Measurements from ENCODE around the gene FMNL3. TPM values are rescaled to one million over a fixed set of nuclear protein-coding genes. Genes with fewer than 3 reads are reported as not detected.

Gene FMNL3
- total RNA-seq, 1 experiment from 2014 or later = 5.6 TPM

DNA sequence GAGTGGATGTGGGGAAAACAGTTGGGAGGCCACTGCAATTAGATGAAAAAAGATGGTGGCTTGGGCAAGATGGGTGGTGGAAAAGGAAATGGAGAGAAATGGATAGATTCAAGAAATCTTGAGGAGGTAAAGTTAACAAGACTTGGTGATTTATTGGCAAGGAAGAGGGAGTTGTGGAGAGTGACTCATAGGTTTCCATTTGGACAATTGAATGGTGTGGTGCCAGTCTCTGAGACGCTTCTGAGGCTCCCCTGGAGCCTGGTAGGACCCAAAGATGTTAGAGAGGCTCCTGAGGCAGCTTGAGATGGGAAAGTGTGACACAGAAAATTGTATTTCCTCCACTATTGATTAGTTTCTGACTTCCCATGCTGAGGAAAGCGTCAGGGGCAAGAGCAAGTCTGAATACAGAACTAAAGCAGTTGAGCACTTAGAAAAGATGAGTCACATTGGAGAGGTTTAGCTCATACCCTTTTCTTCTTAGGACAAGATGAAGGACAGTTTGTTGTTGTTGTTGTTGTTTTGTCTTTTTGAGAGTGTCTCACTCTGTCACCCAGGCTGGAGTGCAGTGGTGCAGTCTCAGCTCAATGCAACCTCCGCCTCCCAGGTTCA is 79.3 kb downstream of the FMNL3 start:
- H3K27ac ChIP-seq = no peak overlapping the region
- TF ChIP-seq, protein P1, sequence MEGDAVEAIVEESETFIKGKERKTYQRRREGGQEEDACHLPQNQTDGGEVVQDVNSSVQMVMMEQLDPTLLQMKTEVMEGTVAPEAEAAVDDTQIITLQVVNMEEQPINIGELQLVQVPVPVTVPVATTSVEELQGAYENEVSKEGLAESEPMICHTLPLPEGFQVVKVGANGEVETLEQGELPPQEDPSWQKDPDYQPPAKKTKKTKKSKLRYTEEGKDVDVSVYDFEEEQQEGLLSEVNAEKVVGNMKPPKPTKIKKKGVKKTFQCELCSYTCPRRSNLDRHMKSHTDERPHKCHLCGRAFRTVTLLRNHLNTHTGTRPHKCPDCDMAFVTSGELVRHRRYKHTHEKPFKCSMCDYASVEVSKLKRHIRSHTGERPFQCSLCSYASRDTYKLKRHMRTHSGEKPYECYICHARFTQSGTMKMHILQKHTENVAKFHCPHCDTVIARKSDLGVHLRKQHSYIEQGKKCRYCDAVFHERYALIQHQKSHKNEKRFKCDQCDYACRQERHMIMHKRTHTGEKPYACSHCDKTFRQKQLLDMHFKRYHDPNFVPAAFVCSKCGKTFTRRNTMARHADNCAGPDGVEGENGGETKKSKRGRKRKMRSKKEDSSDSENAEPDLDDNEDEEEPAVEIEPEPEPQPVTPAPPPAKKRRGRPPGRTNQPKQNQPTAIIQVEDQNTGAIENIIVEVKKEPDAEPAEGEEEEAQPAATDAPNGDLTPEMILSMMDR (conservative IDR thresholded peaks at IDR 0.05) = no peak
- no peak for TF ChIP-seq EZH2 (IDR thresholded peaks at IDR 0.05; ENCODE audit: low read depth)
- H4K20me1 ChIP-seq (ENCODE audit: insufficient read depth) = no peaks in the 10 kb centered on the region
- no peaks in the 10 kb centered on the region for H3K36me3 ChIP-seq (ENCODE audit: low read depth)
- H3K4me2 ChIP-seq = no peak overlapping the region
- no peaks in the 10 kb centered on the region for H3K27me3 ChIP-seq (ENCODE audit: insufficient read depth, low read depth)
- no peaks in the 10 kb centered on the region for H3K79me2 ChIP-seq (ENCODE audit: low read depth)
- peaks cover 12% of the 10 kb centered on the region; the same call in 1 of the 2 replicates for H3K4me1 ChIP-seq (replicated peaks; ENCODE audit: insufficient read depth)
- H3K9me3 ChIP-seq (ENCODE audit: insufficient read depth, low read depth) = no peaks in the 10 kb centered on the region
- intact Hi-C loops (cut with micrococcal nuclease; ENCODE audit: unreplicated experiment) = no loop called here
- POLR2A ChIA-PET (ENCODE audit: unreplicated experiment) = no interaction called here
- DNase-seq = no peak
- CTCF ChIA-PET = no interaction called here
- no peak overlapping the region for H3K4me3 ChIP-seq
- H3K9me2 ChIP-seq (ENCODE audit: insufficient read depth) = no peaks in the 10 kb centered on the region
- BruUV-seq (replicated peaks) = no TSS peak
- H2AFZ ChIP-seq = no peak overlapping the region
- peaks cover 33% of the 10 kb centered on the region for H3F3A ChIP-seq (ENCODE audit: insufficient read depth, low read depth)

DNA sequence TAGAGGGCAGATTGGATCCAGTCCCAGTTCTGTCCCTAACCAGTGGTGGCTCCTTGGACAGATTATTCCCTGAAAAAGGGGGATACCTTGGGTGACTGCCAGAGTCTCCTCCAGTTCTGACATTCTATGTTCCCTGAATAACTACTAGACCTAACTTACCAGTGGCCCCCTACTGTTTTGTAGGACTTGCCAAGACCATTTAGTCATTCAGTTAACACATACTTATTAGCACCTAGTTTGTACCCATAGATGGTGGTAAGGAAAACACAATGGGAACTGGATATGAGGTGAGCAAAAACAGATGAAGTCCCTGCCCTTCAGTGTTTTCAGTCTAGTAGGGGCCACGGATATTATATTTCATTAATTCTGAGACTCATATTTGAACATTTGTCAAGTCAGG is 80.4 kb downstream of the FMNL3 start:
- intact Hi-C loops (cut with micrococcal nuclease; ENCODE audit: unreplicated experiment) = no loop called here
- BruUV-seq (replicated peaks) = no TSS peak
- no peak overlapping the region for H3K4me2 ChIP-seq

DNA sequence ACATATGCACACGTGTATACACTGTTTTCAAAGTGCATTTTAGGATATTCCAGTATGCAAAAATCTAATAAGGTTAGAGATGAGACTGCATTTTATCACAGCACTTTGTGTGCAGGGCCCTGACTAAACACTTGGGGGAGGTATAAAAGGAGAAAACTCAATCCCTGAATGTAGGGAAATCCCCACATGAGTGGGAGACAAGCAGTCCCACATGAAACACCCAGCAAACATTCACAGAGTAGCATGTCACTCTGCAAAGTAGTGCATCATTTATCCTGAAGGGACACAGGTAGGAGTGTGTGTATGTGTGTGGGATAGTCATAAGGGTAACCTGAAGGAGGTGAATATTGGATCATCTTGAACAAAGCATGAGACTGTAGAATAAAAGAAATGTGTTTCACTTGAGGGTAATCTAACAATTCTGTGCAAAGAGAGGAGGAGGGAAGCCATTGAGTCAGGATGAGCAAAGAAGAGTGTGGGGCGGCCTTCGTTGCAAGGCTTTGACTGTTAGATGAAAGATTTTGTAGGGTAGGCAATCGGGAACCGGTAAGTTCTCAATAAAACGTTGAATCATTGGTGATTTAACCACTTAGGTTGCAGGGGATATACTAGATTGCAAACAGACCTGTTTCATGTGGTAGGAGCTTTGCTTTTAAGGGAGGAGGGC is 80.9 kb downstream of the FMNL3 start:
- POLR2A ChIA-PET (ENCODE audit: unreplicated experiment) = no interaction called here
- Histone ChIP-seq H3K9me3 (ENCODE audit: insufficient read depth, low read depth) (no peaks in the 10 kb centered on the region), H3K27me3 (ENCODE audit: insufficient read depth, low read depth) (no peaks in the 10 kb centered on the region), H3K79me2 (ENCODE audit: low read depth) (no peaks in the 10 kb centered on the region), H3K4me2 (no peak overlapping the region), H3K4me3 (no peak overlapping the region), H3F3A (ENCODE audit: insufficient read depth, low read depth) (peaks cover 48% of the 10 kb centered on the region), H3K36me3 (ENCODE audit: low read depth) (no peaks in the 10 kb centered on the region), H3K27ac (no peak overlapping the region), H3K9me2 (ENCODE audit: insufficient read depth) (no peaks in the 10 kb centered on the region), H3K4me1 (replicated peaks; ENCODE audit: insufficient read depth) (peaks cover 27% of the 10 kb centered on the region), H2AFZ (no peak overlapping the region), H4K20me1 (ENCODE audit: insufficient read depth) (no peaks in the 10 kb centered on the region)
- intact Hi-C loops (cut with micrococcal nuclease; ENCODE audit: unreplicated experiment) = no loop called here
- DNase-seq = no peak
- CTCF ChIA-PET = interaction anchor here (0.6 kb wide), 1 partner anchor 112 kb away, joined by 3 read pairs; no protein-coding TSS in a partner anchor
- TF ChIP-seq EZH2 (IDR thresholded peaks at IDR 0.05; ENCODE audit: low read depth) = no peak
- TF ChIP-seq, protein P1 (conservative IDR thresholded peaks at IDR 0.05) = no peak
- BruUV-seq (replicated peaks) = no TSS peak

More for the DNA sequence above, 80.4 kb downstream of the FMNL3 start:
- Histone ChIP-seq H3K27ac (no peak overlapping the region), H3K9me3 (ENCODE audit: insufficient read depth, low read depth) (no peaks in the 10 kb centered on the region), H2AFZ (no peak overlapping the region), H3K4me1 (replicated peaks; ENCODE audit: insufficient read depth) (peaks cover 22% of the 10 kb centered on the region), H3F3A (ENCODE audit: insufficient read depth, low read depth) (peaks cover 43% of the 10 kb centered on the region), H3K79me2 (ENCODE audit: low read depth) (no peaks in the 10 kb centered on the region), H3K36me3 (ENCODE audit: low read depth) (no peaks in the 10 kb centered on the region), H3K9me2 (ENCODE audit: insufficient read depth) (no peaks in the 10 kb centered on the region), H4K20me1 (ENCODE audit: insufficient read depth) (no peaks in the 10 kb centered on the region), H3K4me3 (no peak overlapping the region), H3K27me3 (ENCODE audit: insufficient read depth, low read depth) (no peaks in the 10 kb centered on the region)
- TF ChIP-seq, protein P1 (conservative IDR thresholded peaks at IDR 0.05) = no peak
- no peak for TF ChIP-seq EZH2 (IDR thresholded peaks at IDR 0.05; ENCODE audit: low read depth)
- no peak for DNase-seq
- ChIA-PET CTCF (no interaction called here), POLR2A (ENCODE audit: unreplicated experiment) (no interaction called here)
